K562 (cell line): ENCODE data around the gene PLEKHM2. TPM values are rescaled to one million over a fixed set of nuclear protein-coding genes. Genes with fewer than 3 reads are reported as not detected.

Source experiments
- ATAC-seq: fragments of 200-7000 bp; cut with Tn5 transposase; 3 replicates; pipeline ENCODE4 v1.9.1; 2020; ENCODE audit warnings: moderate library complexity
- BruUV-seq: library from RNA; stranded (reverse); fragments of 400-500 nt; replicated peaks from 2 replicates; lab custom pipeline; 2021; lab: Mats Ljungman, UMichigan
- CTCF ChIA-PET: fragments of 300-600 bp; formaldehyde crosslinking; extraction: SDS; loops from one replicate; lab custom pipeline; 2021; ENCODE audit warnings: low intra/inter-chr PET ratio; lab: Yijun Ruan, JAX
- POLR2A ChIA-PET: fragments of 300-600, 350-650 bp; sonication (Branson Sonifier 250); formaldehyde crosslinking; extraction: SDS; loops from one replicate; lab custom pipeline; 2021; ENCODE audit warnings: antibody characterized with exemption, inconsistent platforms; lab: Yijun Ruan, JAX
- DNase-seq, 4 experiments: peaks; one replicate each; pipeline versions ENCODE4 v3.0.0 to v3.0.0-alpha.2; 2011 to 2018; ENCODE audit warnings: low spot score in 3 of 4, mixed read lengths in 3 of 4; ENCODE audit errors: extremely low read depth in 1 of 4
- FAIRE-seq: peaks from 2 replicates; lab custom pipeline; 2011; peaks lifted over from hg19 to GRCh38; lab: Jason Lieb, UNC
- H2AFZ ChIP-seq: 2 replicates; pipeline ENCODE4 v1.6.0; 2011; ENCODE audit warnings: low read depth, low read length, control low read depth, inconsistent platforms
- H3K27ac ChIP-seq: fragments of 200-600 bp; 3 replicates; pipeline ENCODE4 v1.8.0; 2011; ENCODE audit warnings: low read depth, mild to moderate bottlenecking, control low read depth, inconsistent platforms, low read length, moderate library complexity, mixed read lengths; ENCODE audit errors: extremely low read depth
- H3K27me3 ChIP-seq, 2 experiments: fragments of 300-600 bp in 1 of 2; 2 replicates in 1 of 2; 3 replicates in 1 of 2; pipeline versions ENCODE4 v1.6.0 to v1.8.0; 2011; ENCODE audit warnings: inconsistent platforms in 2 of 2, low read length in 2 of 2, mild to moderate bottlenecking in 1 of 2, mixed read lengths in 1 of 2, moderate library complexity in 1 of 2; ENCODE audit not compliant: control insufficient read depth in 2 of 2, insufficient read depth in 2 of 2
- H3K36me3 ChIP-seq: fragments of 300-600 bp; 3 replicates; pipeline ENCODE4 v1.8.0; 2011; ENCODE audit warnings: mild to moderate bottlenecking, low read length, inconsistent platforms; ENCODE audit not compliant: control insufficient read depth, insufficient read depth
- H3K4me1 ChIP-seq, 2 experiments: fragments of 200-600 bp in 1 of 2; replicated peaks in 1 of 2; 2 replicates in 1 of 2; 3 replicates in 1 of 2; pipeline versions ENCODE4 v1.5.1 to v1.8.0; 2011; ENCODE audit warnings: inconsistent platforms in 2 of 2, low read length in 2 of 2, mild to moderate bottlenecking in 1 of 2, mixed read lengths in 1 of 2, moderate library complexity in 1 of 2; ENCODE audit not compliant: control insufficient read depth in 2 of 2, insufficient read depth in 2 of 2
- H3K4me2 ChIP-seq: 2 replicates; pipeline ENCODE4 v1.6.1; 2011; ENCODE audit warnings: low read length, control low read depth, inconsistent platforms, mixed read lengths; ENCODE audit not compliant: insufficient read depth
- H3K4me3 ChIP-seq: fragments of 200-600 bp; sonication (generic), shearing (Covaris generic); 2 replicates; pipeline ENCODE4 v1.5.1; 2016; ENCODE audit warnings: control low read depth, inconsistent platforms
- H3K79me2 ChIP-seq: fragments of 200-600 bp; 3 replicates; pipeline ENCODE4 v1.8.0; 2011; ENCODE audit warnings: low read length, inconsistent platforms; ENCODE audit not compliant: control insufficient read depth, insufficient read depth
- H3K9ac ChIP-seq, 2 experiments: 2 replicates each; pipeline versions ENCODE4 v1.6.0 to v1.6.1; 2011; ENCODE audit warnings: low read depth in 2 of 2, low read length in 2 of 2, control low read depth in 1 of 2, inconsistent platforms in 1 of 2, mild to moderate bottlenecking in 1 of 2, mixed read lengths in 1 of 2; ENCODE audit not compliant: insufficient read depth in 1 of 2
- H3K9me1 ChIP-seq: one replicate; pipeline ENCODE4 v1.6.0; 2011; ENCODE audit warnings: inconsistent platforms, mild to moderate bottlenecking, low read length, moderate library complexity; ENCODE audit not compliant: control insufficient read depth, insufficient read depth
- H3K9me3 ChIP-seq: replicated peaks from 2 replicates; pipeline ENCODE4 v1.5.1; 2011; ENCODE audit warnings: low read depth, low read length, inconsistent platforms; ENCODE audit not compliant: control insufficient read depth, insufficient read depth
- H4K20me1 ChIP-seq: replicated peaks from 2 replicates; pipeline ENCODE4 v1.6.1; 2011; ENCODE audit warnings: low read length, inconsistent platforms, mixed read lengths; ENCODE audit not compliant: control insufficient read depth, insufficient read depth
- ARID2 ChIP-seq: fragments of 450-650 bp; IDR thresholded peaks from 2 replicates; pipeline ENCODE4 v1.6.1; 2017; ENCODE audit warnings: antibody characterized with exemption, mild to moderate bottlenecking
- BRF1 ChIP-seq: IDR thresholded peaks from 3 replicates; pipeline ENCODE4 v1.6.1; 2011; ENCODE audit warnings: borderline replicate concordance, mild to moderate bottlenecking; ENCODE audit not compliant: insufficient read length; ENCODE audit errors: extremely low read depth
- EP300 ChIP-seq: IDR thresholded peaks from 2 replicates; pipeline ENCODE4 v1.6.1; 2012; ENCODE audit warnings: low read length, improper control_type of control experiment
- GATA2 ChIP-seq: sonication (generic); formaldehyde crosslinking; IDR thresholded peaks from 2 replicates; pipeline ENCODE4 v1.4.0; 2020; ENCODE audit warnings: mild to moderate bottlenecking, missing genetic modification reagents
- HES1 ChIP-seq: fragments of 450-650 bp; IDR thresholded peaks from 2 replicates; pipeline ENCODE4 v1.6.1; 2016; ENCODE audit warnings: low read depth, mild to moderate bottlenecking, moderate library complexity
- HMGXB4 ChIP-seq: sonication (generic); formaldehyde crosslinking; IDR thresholded peaks from 2 replicates; pipeline ENCODE4 v1.8.1; 2023; ENCODE audit warnings: mild to moderate bottlenecking, missing genetic modification reagents
- HSF4 ChIP-seq: fragments of 250-450 bp; sonication (Bioruptor Pico); IDR thresholded peaks from 2 replicates; pipeline ENCODE4 v2.1.2; 2022; ENCODE audit warnings: mild to moderate bottlenecking, moderate library complexity, borderline replicate concordance
- KLF1 ChIP-seq: fragments of 450-650 bp; IDR thresholded peaks from 2 replicates; pipeline ENCODE4 v1.6.1; 2016; ENCODE audit warnings: missing genetic modification characterization, missing compliant biosample characterization
- LCOR ChIP-seq: sonication (generic); formaldehyde crosslinking; IDR thresholded peaks from 2 replicates; pipeline ENCODE4 v1.8.0; 2022; ENCODE audit warnings: mild to moderate bottlenecking, missing genetic modification reagents
- MAFK ChIP-seq: IDR thresholded peaks from 2 replicates; pipeline ENCODE4 v1.6.1; 2011; ENCODE audit warnings: low read length, improper control_type of control experiment
- RBM17 ChIP-seq: fragments of 200-400 bp; formaldehyde crosslinking; IDR thresholded peaks from 2 replicates; pipeline ENCODE4 v1.6.1; 2017; ENCODE audit warnings: low read depth, mild to moderate bottlenecking, low read length, borderline replicate concordance
- SMAD4 ChIP-seq: fragments of 250-450 bp; sonication (Bioruptor Pico); conservative IDR thresholded peaks from 2 replicates; pipeline ENCODE4 v1.8.0; 2021; ENCODE audit warnings: inconsistent platforms, mild to moderate bottlenecking, moderate library complexity
- STAT5B ChIP-seq: fragments of 250-450 bp; sonication (Bioruptor Pico); IDR thresholded peaks from 2 replicates; pipeline ENCODE4 v1.8.0; 2021; ENCODE audit warnings: mild to moderate bottlenecking, inconsistent platforms
- TRIM25 ChIP-seq: fragments of 450-650 bp; IDR thresholded peaks from 2 replicates; pipeline ENCODE4 v1.7.0; 2016; ENCODE audit warnings: borderline replicate concordance
- XRCC3 ChIP-seq: fragments of 450-650 bp; IDR thresholded peaks from 2 replicates; pipeline ENCODE4 v1.6.1; 2017; ENCODE audit warnings: mild to moderate bottlenecking, moderate library complexity
- ZNF146 ChIP-seq: IDR thresholded peaks from one replicate; pipeline ENCODE4 v1.6.1; 2018; ENCODE audit warnings: missing compliant biosample characterization; ENCODE audit not compliant: unreplicated experiment
- ZNF217 ChIP-seq: sonication (generic); formaldehyde crosslinking; IDR thresholded peaks from 2 replicates; pipeline ENCODE4 v1.8.0; 2022; ENCODE audit warnings: mild to moderate bottlenecking, missing genetic modification reagents
- ZNF431 ChIP-seq: sonication (generic); formaldehyde crosslinking; IDR thresholded peaks from 2 replicates; pipeline ENCODE4 v1.8.0; 2022; ENCODE audit warnings: mild to moderate bottlenecking, missing genetic modification reagents
- ZSCAN32 ChIP-seq: fragments of 450-650 bp; formaldehyde crosslinking; IDR thresholded peaks from 2 replicates; pipeline ENCODE4 v1.4.0; 2020; ENCODE audit warnings: mild to moderate bottlenecking, moderate library complexity
- WGBS: fragments of 100-300 bp; shearing (Covaris generic); methylation state at CpG from one replicate; pipeline ENCODE4 v1.1.6; 2016; ENCODE audit warnings: low coverage, mixed read lengths; ENCODE audit not compliant: insufficient coverage; ENCODE audit errors: missing lambda C conversion rate; 5-methylcytosine and 5-hydroxymethylcytosine counted together
- in situ Hi-C: fragments of 300-500 bp; cut with MboI; formaldehyde crosslinking; loops from 4 replicates; pipeline ENCODE4 v1.15.0; 2018; ENCODE audit warnings: inconsistent platforms, mixed read lengths
- intact Hi-C: fragments of 100-400 bp; cut with micrococcal nuclease; formaldehyde crosslinking; loops from 2 replicates; pipeline ENCODE4 v1.14.2; 2022
- polyA plus RNA-seq, 8 experiments: library from polyadenylated mRNA; depleted of rRNA in 4 of 8; stranded (reverse) in 5 of 8; unstranded in 3 of 8; fragments of >200 nt; fragmentation: Nextera tagmentation in 2 of 8; fragmentation: Illumina TruSeq in 1 of 8; extraction: Ambion mirVana in 2 of 8; extraction: Trizol in 1 of 8; gene quantifications; 2 replicates each; pipeline versions ENCODE4 v1.2.1 to v1.2.3, GENCODE V29; 2011 to 2014; ENCODE audit warnings: inconsistent platforms in 1 of 8, missing spikeins in 1 of 8
- total RNA-seq, 7 experiments: library from RNA; depleted of rRNA in 6 of 7; stranded (reverse); fragments of >200 nt in 6 of 7; fragmentation: Illumina TruSeq in 2 of 7; extraction: Trizol in 2 of 7; gene quantifications; 2 replicates each; pipeline versions ENCODE4 v1.2.1 to v1.2.3, GENCODE V29; 2011 to 2021; ENCODE audit warnings: low replicate concordance in 1 of 7

PLEKHM2 gene
- total and polyA plus RNA-seq, 9 of the 15 experiments (the other 6 are each of a cell fraction or from before 2014, with no cell fraction given), result 0.27 to 63.7 (median 33.2) TPM

- FAIRE-seq (no peak), DNase-seq (no peak), ATAC-seq (no peak)
- Histone ChIP-seq H4K20me1 (no peaks in the 10 kb centered on the region), H3K9me1 (no peaks in the 10 kb centered on the region), H3K27me3 (no peaks in the 10 kb centered on the region), H3K4me1 (peaks cover 10 to 35% of the 10 kb centered on the region in 2 experiments; a peak in 4 of 5 replicates), H3K27ac (no peak overlapping the region), H3K79me2 (peaks cover 12% of the 10 kb centered on the region)
- no TSS peak for BruUV-seq
- ChIA-PET CTCF (no interaction called here), POLR2A (interaction anchor here (0.6 to 2.1 kb wide), 5 partner anchors 9 to 892 kb away, joined by 3 to 10 read pairs (median 6); no protein-coding TSS in a partner anchor)
- intact Hi-C loops, result no loop called here
- 70% methylated on average over 11 of the region's 11 CpGs for WGBS
- in situ Hi-C loops, result no loop called here
- TF ChIP-seq HMGXB4 (CRISPR knock-in tag) (no peak), XRCC3 (no peak), STAT5B (no peak), RBM17 (no peak), SMAD4 (no peak), ZNF431 (CRISPR knock-in tag) (no peak), HES1 (no peak), ARID2 (no peak), KLF1 (no peak), ZNF217 (no peak), HSF4 (CRISPR knock-in tag) (no peak), TRIM25 (no peak), BRF1 (no peak), ZNF146 (CRISPR knock-in tag) (no peak), EP300 (no peak), ZSCAN32 (no peak), LCOR (CRISPR knock-in tag) (no peak), GATA2 (no peak), MAFK (no peak)
- TF ChIP-seq, all 486 proteins: peak for 0
- Histone ChIP-seq H3K4me3 (no peak overlapping the region), H3K36me3 (no peaks in the 10 kb centered on the region), H3K9me3 (peaks cover 10% of the 10 kb centered on the region), H2AFZ (no peak overlapping the region), H3K9ac (no peak overlapping the region), H3K4me2 (no peak overlapping the region)
Observed at GRCh38 chr1:15680131-15680530, 4.0 kb upstream of the PLEKHM2 start.
